OCI-M1 (cell line): ENCODE data around the gene CIROP.

Experiments used
- DNase-seq: peaks from one replicate; lab custom pipeline; 2025; lab: John Stamatoyannopoulos, UW

CIROP gene

DNA sequence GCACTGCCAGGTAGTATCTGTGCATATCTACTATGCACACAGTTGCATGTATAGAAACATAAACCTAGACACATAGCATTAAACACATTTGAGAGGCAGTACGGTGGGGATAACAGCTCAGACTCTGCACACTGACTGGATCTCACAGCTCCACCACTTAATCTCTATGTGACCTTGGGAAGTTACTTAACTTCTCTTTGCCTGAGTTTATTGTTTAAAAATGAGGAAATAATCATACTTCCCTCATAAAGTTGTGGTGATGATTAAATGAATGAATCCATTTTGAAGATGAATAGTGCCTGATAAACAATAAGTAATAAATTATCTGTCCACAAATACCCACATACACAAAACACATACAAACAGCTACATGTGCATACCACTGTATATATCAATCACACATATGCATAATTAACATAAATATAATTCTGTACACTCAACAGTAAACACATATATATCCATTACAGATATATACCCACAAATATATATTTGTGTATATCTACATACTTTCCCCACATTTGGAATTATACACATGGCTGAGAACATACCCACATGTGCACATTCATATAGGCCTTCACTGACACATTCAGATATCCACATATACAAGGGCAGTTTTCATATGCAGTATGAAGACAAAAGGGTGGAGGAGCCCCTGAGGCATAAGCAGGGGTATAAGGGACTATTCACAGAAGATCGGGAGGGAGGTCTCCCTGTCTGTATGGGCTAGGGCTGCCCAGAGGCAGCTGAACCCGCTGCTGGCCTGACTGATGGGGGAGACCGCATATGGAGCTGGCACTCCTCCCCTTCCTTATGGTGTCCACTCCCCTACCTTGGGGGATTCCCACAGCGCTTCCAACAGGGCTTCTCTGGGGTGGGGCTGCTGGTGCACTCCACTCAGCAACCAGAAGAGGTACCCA is 53.4 kb downstream of the CIROP start:
- no peak for DNase-seq
